ENCODE data around the gene NLRC4.

DNA sequence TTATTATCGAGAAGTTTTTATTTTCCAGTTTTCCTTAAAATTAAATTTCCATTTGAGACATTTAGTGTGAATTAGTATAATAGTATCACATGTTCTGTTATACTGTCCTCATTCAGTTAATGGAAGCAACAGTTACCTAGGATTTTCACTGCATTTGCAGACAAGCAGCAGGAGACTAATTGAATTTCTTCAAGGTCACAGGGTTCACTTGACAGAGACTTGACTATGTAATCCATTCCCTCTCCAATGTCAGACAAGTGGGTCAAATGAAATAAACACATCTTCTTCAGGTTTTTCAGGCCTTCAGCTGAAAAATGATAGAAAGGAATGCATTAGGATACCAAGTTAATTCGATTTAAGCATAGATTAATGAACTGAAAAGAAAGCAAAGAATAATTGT is 26.7 kb downstream of the NLRC4 start:
- TF ChIP-seq, protein P1, sequence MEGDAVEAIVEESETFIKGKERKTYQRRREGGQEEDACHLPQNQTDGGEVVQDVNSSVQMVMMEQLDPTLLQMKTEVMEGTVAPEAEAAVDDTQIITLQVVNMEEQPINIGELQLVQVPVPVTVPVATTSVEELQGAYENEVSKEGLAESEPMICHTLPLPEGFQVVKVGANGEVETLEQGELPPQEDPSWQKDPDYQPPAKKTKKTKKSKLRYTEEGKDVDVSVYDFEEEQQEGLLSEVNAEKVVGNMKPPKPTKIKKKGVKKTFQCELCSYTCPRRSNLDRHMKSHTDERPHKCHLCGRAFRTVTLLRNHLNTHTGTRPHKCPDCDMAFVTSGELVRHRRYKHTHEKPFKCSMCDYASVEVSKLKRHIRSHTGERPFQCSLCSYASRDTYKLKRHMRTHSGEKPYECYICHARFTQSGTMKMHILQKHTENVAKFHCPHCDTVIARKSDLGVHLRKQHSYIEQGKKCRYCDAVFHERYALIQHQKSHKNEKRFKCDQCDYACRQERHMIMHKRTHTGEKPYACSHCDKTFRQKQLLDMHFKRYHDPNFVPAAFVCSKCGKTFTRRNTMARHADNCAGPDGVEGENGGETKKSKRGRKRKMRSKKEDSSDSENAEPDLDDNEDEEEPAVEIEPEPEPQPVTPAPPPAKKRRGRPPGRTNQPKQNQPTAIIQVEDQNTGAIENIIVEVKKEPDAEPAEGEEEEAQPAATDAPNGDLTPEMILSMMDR (IDR thresholded peaks at IDR 0.05), result no peak
- TF ChIP-seq EP300 (IDR thresholded peaks at IDR 0.05), result no peak
